Measurements from ENCODE around the gene TRUB2.
"Not testable (repeated sequence)": the region's sequence is repeated elsewhere in the genome, so short reads cannot be mapped to it uniquely, and the experiment has no call there.

TRUB2 gene

GRCh38 chr9:128298535-128299482, 23.4 kb downstream of the TRUB2 start:
- no peak for DNase-seq (ENCODE audit: low read depth)

- no peak for DNase-seq (ENCODE audit: low read depth)
These were observed 24.9 kb downstream of the TRUB2 start for GRCh38 chr9:128297221-128297773.

GRCh38 chr9:128296340-128297220, 25.7 kb downstream of the TRUB2 start:
- DNase-seq (ENCODE audit: low read depth) = no peak

GRCh38 chr9:128294142-128294541, 28.1 kb downstream of the TRUB2 start:
- no peak for DNase-seq (ENCODE audit: low read depth)

- no peak for DNase-seq (ENCODE audit: low read depth)
These were observed 29.2 kb downstream of the TRUB2 start for GRCh38 chr9:128293091-128293490.

- no peak for DNase-seq (ENCODE audit: low read depth)
These were observed 30.2 kb downstream of the TRUB2 start for GRCh38 chr9:128292009-128292408.

GRCh38 chr9:128288273-128289004, 33.8 kb downstream of the TRUB2 start:
- no peak for DNase-seq (ENCODE audit: low read depth)

- no peak for DNase-seq (ENCODE audit: low read depth)
These were observed 35.8 kb downstream of the TRUB2 start for GRCh38 chr9:128286440-128286839.

- no peak for DNase-seq (ENCODE audit: low read depth)
These were observed 37.0 kb downstream of the TRUB2 start for GRCh38 chr9:128285033-128285784.

GRCh38 chr9:128282500-128282899, 39.7 kb downstream of the TRUB2 start:
- DNase-seq (ENCODE audit: low read depth) = no peak

GRCh38 chr9:128280084-128280622, 42.1 kb downstream of the TRUB2 start:
- DNase-seq (ENCODE audit: low read depth) = no peak

- DNase-seq (ENCODE audit: low read depth) = not testable (repeated sequence)
These were observed 42.9 kb downstream of the TRUB2 start for GRCh38 chr9:128279088-128280073.

GRCh38 chr9:128276574-128277270, 45.5 kb downstream of the TRUB2 start:
- DNase-seq (ENCODE audit: low read depth) = no peak

GRCh38 chr9:128276008-128276573, 46.2 kb downstream of the TRUB2 start, which contains the start of gene SWI5:
Gene SWI5 (plus strand): TSS chr9:128276276.
- DNase-seq (ENCODE audit: low read depth) = peak; percentile 98

- DNase-seq (ENCODE audit: low read depth) = no peak
These were observed 46.8 kb downstream of the TRUB2 start, which contains the start of gene GOLGA2 for GRCh38 chr9:128275198-128276007. Gene GOLGA2 (minus strand): TSS chr9:128276007. CDS start chr9:128275976, 31 bp downstream.

- DNase-seq (ENCODE audit: low read depth) = no peak
These were observed 48.0 kb downstream of the TRUB2 start for GRCh38 chr9:128274245-128274644.

- no peak for DNase-seq (ENCODE audit: low read depth)
These were observed 50.7 kb downstream of the TRUB2 start for GRCh38 chr9:128271512-128271911.
